NCI-H1930 (cell line): Measurements from ENCODE around the gene MEIOB.

Source experiments
- DNase-seq, 2 experiments: peaks; one replicate each; lab custom pipeline; 2025; lab: John Stamatoyannopoulos, UW

The MEIOB gene

GRCh38 chr16:1787056-1787321 is 85.0 kb downstream of the MEIOB start:
- no peak for DNase-seq

- no peak for DNase-seq
Observed at GRCh38 chr16:1786242-1787055, 85.5 kb downstream of the MEIOB start.

- DNase-seq: no peak
Observed at GRCh38 chr16:1785846-1786170, 86.2 kb downstream of the MEIOB start.

GRCh38 chr16:1784977-1785845 is 86.8 kb downstream of the MEIOB start:
- DNase-seq: no peak
